H1 (cell line): ENCODE measurements around the gene SESN1. TPM values are rescaled to one million over a fixed set of nuclear protein-coding genes. Genes with fewer than 3 reads are reported as not detected.

ENCODE experiments used
- CTCF ChIA-PET: fragments of 300-600 bp; sonication (Branson Sonifier 250); formaldehyde crosslinking; loops from one replicate; lab custom pipeline; 2021; ENCODE audit not compliant: partially characterized antibody; lab: Charles Lee
- POLR2A ChIA-PET: fragments of 300-600 bp; sonication (Branson Sonifier 250); formaldehyde crosslinking; loops from one replicate; lab custom pipeline; 2021; ENCODE audit warnings: inconsistent platforms; ENCODE audit not compliant: partially characterized antibody; lab: Charles Lee
- DNase-seq, 2 experiments: peaks; one replicate each; pipeline versions ENCODE4 v3.0.0 to v3.0.0-alpha.2; 2010 to 2022; ENCODE audit warnings: low spot score in 2 of 2, low read depth in 1 of 2, mixed read lengths in 1 of 2
- FAIRE-seq: peaks from 2 replicates; lab custom pipeline; 2011; peaks lifted over from hg19 to GRCh38; lab: Jason Lieb, UNC
- H2AFZ ChIP-seq: 2 replicates; pipeline ENCODE4 v1.8.1; 2012; ENCODE audit warnings: low read length, inconsistent platforms
- H2AK5ac ChIP-seq: 2 replicates; pipeline ENCODE4 v1.6.1; 2013; ENCODE audit warnings: low read depth, low read length
- H2BK120ac ChIP-seq: replicated peaks from 2 replicates; pipeline ENCODE3; 2013; ENCODE audit warnings: low read depth, low read length, inconsistent platforms
- H2BK12ac ChIP-seq: 2 replicates; pipeline ENCODE4 v1.6.1; 2013; ENCODE audit warnings: low read depth, low read length
- H2BK15ac ChIP-seq: 2 replicates; pipeline ENCODE4 v1.6.1; 2013; ENCODE audit warnings: low read length
- H2BK20ac ChIP-seq: 2 replicates; pipeline ENCODE4 v1.6.1; 2013; ENCODE audit warnings: low read length
- H2BK5ac ChIP-seq: 2 replicates; pipeline ENCODE4 v1.6.1; 2013; ENCODE audit warnings: low read depth, low read length
- H3K14ac ChIP-seq: 2 replicates; pipeline ENCODE4 v1.6.1; 2013; ENCODE audit warnings: inconsistent platforms; ENCODE audit not compliant: insufficient read length
- H3K18ac ChIP-seq: 2 replicates; pipeline ENCODE4 v1.6.1; 2013; ENCODE audit warnings: low read length; ENCODE audit errors: extremely low read depth
- H3K23ac ChIP-seq: 2 replicates; pipeline ENCODE4 v1.6.1; 2013; ENCODE audit warnings: inconsistent platforms; ENCODE audit not compliant: insufficient read length
- H3K23me2 ChIP-seq: 2 replicates; pipeline ENCODE4 v1.6.1; 2013; ENCODE audit warnings: low read depth, low read length
- H3K27ac ChIP-seq: 2 replicates; pipeline ENCODE4 v1.6.1; 2011; ENCODE audit warnings: low read depth, low read length, inconsistent platforms
- H3K27me3 ChIP-seq, 4 experiments: replicated peaks in 1 of 4; 1 replicate in 1 of 4; 2 replicates in 3 of 4; pipeline versions ENCODE4 v1.6.1 to v1.8.1; 2011 to 2013; ENCODE audit warnings: low read length in 3 of 4, mild to moderate bottlenecking in 3 of 4, inconsistent platforms in 2 of 4, mixed read lengths in 2 of 4, moderate library complexity in 1 of 4; ENCODE audit not compliant: control insufficient read depth in 3 of 4, insufficient read depth in 3 of 4; ENCODE audit errors: extremely low read depth in 1 of 4
- H3K36me3 ChIP-seq, 4 experiments: 2 replicates each; pipeline versions ENCODE4 v1.6.1 to v1.8.1; 2011 to 2013; ENCODE audit warnings: mild to moderate bottlenecking in 4 of 4, low read length in 3 of 4, moderate library complexity in 2 of 4, control low read depth in 1 of 4, inconsistent platforms in 1 of 4; ENCODE audit not compliant: insufficient read depth in 4 of 4, control insufficient read depth in 2 of 4
- H3K4ac ChIP-seq: replicated peaks from 2 replicates; pipeline ENCODE3; 2013; ENCODE audit warnings: low read length, low read depth, mixed read lengths, inconsistent platforms; ENCODE audit not compliant: insufficient read length
- H3K4me1 ChIP-seq, 4 experiments: replicated peaks in 1 of 4; 1 replicate in 1 of 4; 2 replicates in 3 of 4; pipeline versions ENCODE4 v1.6.1 to v1.8.1; 2011 to 2013; ENCODE audit warnings: low read length in 3 of 4, inconsistent platforms in 2 of 4, mixed read lengths in 1 of 4; ENCODE audit not compliant: insufficient read depth in 4 of 4, control insufficient read depth in 3 of 4
- H3K4me2 ChIP-seq, 2 experiments: 2 replicates each; pipeline versions ENCODE4 v1.6.1 to v1.8.1; 2011 to 2013; ENCODE audit warnings: low read depth in 2 of 2, low read length in 2 of 2, control low read depth in 1 of 2, inconsistent platforms in 1 of 2, mild to moderate bottlenecking in 1 of 2; ENCODE audit not compliant: insufficient read depth in 1 of 2
- H3K4me3 ChIP-seq, 4 experiments: fragments of 200-600, 300-600 bp in 1 of 4; sonication (generic), shearing (Covaris generic), sonication (Bioruptor Twin) in 1 of 4; 2 replicates each; pipeline versions ENCODE4 v1.5.1 to v1.8.1; 2011 to 2016; ENCODE audit warnings: low read length in 4 of 4, low read depth in 3 of 4, control low read depth in 2 of 4, inconsistent platforms in 2 of 4, mild to moderate bottlenecking in 2 of 4, mixed read lengths in 1 of 4, moderate library complexity in 1 of 4; ENCODE audit not compliant: insufficient read depth in 2 of 4; ENCODE audit errors: extremely low read depth in 1 of 4
- H3K56ac ChIP-seq: replicated peaks from 2 replicates; pipeline ENCODE3; 2013; ENCODE audit warnings: low read depth, mild to moderate bottlenecking, mixed read lengths, low read length, inconsistent platforms; ENCODE audit not compliant: insufficient read length
- H3K79me1 ChIP-seq: 2 replicates; pipeline ENCODE4 v1.6.1; 2013; ENCODE audit warnings: low read depth, low read length, control low read depth
- H3K79me2 ChIP-seq, 2 experiments: 2 replicates each; pipeline versions ENCODE4 v1.6.1 to v1.8.1; 2012 to 2013; ENCODE audit warnings: low read length in 2 of 2, mild to moderate bottlenecking in 2 of 2, inconsistent platforms in 1 of 2; ENCODE audit not compliant: insufficient read depth in 2 of 2, control insufficient read depth in 1 of 2
- H3K9ac ChIP-seq, 4 experiments: replicated peaks in 1 of 4; 1 replicate in 1 of 4; 2 replicates in 3 of 4; pipeline versions ENCODE4 v1.6.1 to v1.8.1; 2011 to 2013; ENCODE audit warnings: low read depth in 3 of 4, low read length in 3 of 4, control low read depth in 2 of 4, mild to moderate bottlenecking in 2 of 4, moderate library complexity in 2 of 4, inconsistent platforms in 1 of 4; ENCODE audit errors: extremely low read depth in 1 of 4
- H3K9me3 ChIP-seq, 2 experiments: 2 replicates each; pipeline versions ENCODE4 v1.6.1 to v1.8.1; 2012 to 2013; ENCODE audit warnings: mild to moderate bottlenecking in 2 of 2, moderate library complexity in 2 of 2, control low read depth in 1 of 2, inconsistent platforms in 1 of 2, low read depth in 1 of 2, low read length in 1 of 2, mixed read lengths in 1 of 2; ENCODE audit not compliant: insufficient read depth in 2 of 2
- H4K20me1 ChIP-seq, 2 experiments: replicated peaks in 1 of 2; 2 replicates each; pipeline versions ENCODE3 to v1.8.1; 2011 to 2013; ENCODE audit warnings: inconsistent platforms in 2 of 2, low read length in 2 of 2, mild to moderate bottlenecking in 1 of 2; ENCODE audit not compliant: insufficient read depth in 2 of 2, control insufficient read depth in 1 of 2
- H4K5ac ChIP-seq: 2 replicates; pipeline ENCODE4 v1.6.1; 2013; ENCODE audit warnings: low read length, low read depth, mixed read lengths, inconsistent platforms; ENCODE audit not compliant: insufficient read length
- H4K8ac ChIP-seq: 2 replicates; pipeline ENCODE4 v1.8.0; 2013; ENCODE audit warnings: mild to moderate bottlenecking, moderate library complexity, low read length, inconsistent platforms; ENCODE audit not compliant: insufficient read depth; ENCODE audit errors: extremely low read depth
- H4K91ac ChIP-seq: replicated peaks from 2 replicates; pipeline ENCODE3; 2013; ENCODE audit warnings: low read length, mixed read lengths, inconsistent platforms; ENCODE audit not compliant: insufficient read length
- CBX5 ChIP-seq: fragments of 300-800, 300-1000 bp; sonication (generic); IDR thresholded peaks from 2 replicates; pipeline ENCODE4 v1.7.1; 2016; ENCODE audit warnings: antibody characterized with exemption, low read length, low read depth
- CHD2 ChIP-seq: IDR thresholded peaks from 2 replicates; pipeline ENCODE4 v1.6.1; 2012; ENCODE audit warnings: low read length, improper control_type of control experiment
- HDAC2 ChIP-seq, 2 experiments: fragments of 300-600 bp in 1 of 2; sonication (generic) in 1 of 2; IDR thresholded peaks; 2 replicates each; pipeline ENCODE4 v1.6.1; 2011 to 2012; ENCODE audit warnings: low read depth in 2 of 2, low read length in 2 of 2, mild to moderate bottlenecking in 2 of 2, moderate library complexity in 2 of 2, borderline replicate concordance in 1 of 2, inconsistent platforms in 1 of 2
- HDAC6 ChIP-seq: IDR thresholded peaks from one replicate; pipeline ENCODE4 v1.7.1; 2012; ENCODE audit warnings: low read depth, mild to moderate bottlenecking, inconsistent platforms, low read length, moderate library complexity
- KDM4A ChIP-seq: IDR thresholded peaks from one replicate; pipeline ENCODE4 v1.7.1; 2012; ENCODE audit warnings: low read depth, mild to moderate bottlenecking, moderate library complexity, low read length, inconsistent platforms; ENCODE audit not compliant: severe bottlenecking
- MAX ChIP-seq: IDR thresholded peaks from 2 replicates; pipeline ENCODE4 v1.6.1; 2012; ENCODE audit warnings: inconsistent platforms
- NRF1 ChIP-seq: IDR thresholded peaks from 2 replicates; pipeline ENCODE4 v1.6.1; 2011; ENCODE audit warnings: mild to moderate bottlenecking, low read depth, low read length, improper control_type of control experiment
- POU5F1 ChIP-seq: IDR thresholded peaks from 2 replicates; pipeline ENCODE4 v1.6.1; 2011; ENCODE audit warnings: low read depth, mild to moderate bottlenecking, low read length, moderate library complexity
- SAP30 ChIP-seq: fragments of 300-600 bp; sonication (generic); IDR thresholded peaks from 2 replicates; pipeline ENCODE4 v1.7.1; 2012; ENCODE audit warnings: low read length, moderate library complexity, mild to moderate bottlenecking, inconsistent platforms; ENCODE audit not compliant: insufficient read depth, insufficient replicate concordance
- SIN3A ChIP-seq, 2 experiments: IDR thresholded peaks in 1 of 2; conservative IDR thresholded peaks in 1 of 2; 2 replicates each; pipeline ENCODE4 v1.6.1; 2011 to 2012; ENCODE audit warnings: low read length in 2 of 2, improper control_type of control experiment in 1 of 2, low read depth in 1 of 2, mild to moderate bottlenecking in 1 of 2
- SP1 ChIP-seq: IDR thresholded peaks from 2 replicates; pipeline ENCODE4 v1.6.1; 2011; ENCODE audit warnings: low read depth, low read length
- SP2 ChIP-seq: IDR thresholded peaks from 2 replicates; pipeline ENCODE4 v1.6.1; 2012; ENCODE audit warnings: mild to moderate bottlenecking, low read length, inconsistent platforms
- ZNF274 ChIP-seq: IDR thresholded peaks from 2 replicates; pipeline ENCODE4 v1.7.0; 2012; ENCODE audit warnings: low read length, borderline replicate concordance; ENCODE audit errors: extremely low read depth
- WGBS, 2 experiments: shearing (Covaris generic) in 1 of 2; methylation state at CpG; one replicate each; pipeline versions ENCODE4 v1.1.6 to v1.1.7; 2013 to 2015; ENCODE audit warnings: low lambda C conversion rate in 2 of 2, mixed read lengths in 2 of 2, inconsistent platforms in 1 of 2, low coverage in 1 of 2, missing lambda C conversion rate in 1 of 2; ENCODE audit not compliant: insufficient replicate concordance in 2 of 2, insufficient coverage in 1 of 2, insufficient read length in 1 of 2; ENCODE audit errors: extremely low coverage in 1 of 2, missing lambda C conversion rate in 1 of 2; 5-methylcytosine and 5-hydroxymethylcytosine counted together
- polyA plus RNA-seq, 7 experiments: library from polyadenylated mRNA; depleted of rRNA in 3 of 7; stranded (reverse) in 5 of 7; unstranded in 2 of 7; fragments of >200 nt in 5 of 7; fragments of 200-250 nt in 2 of 7; gene quantifications; 1 replicate in 5 of 7; 2 replicates in 1 of 7; 4 replicates in 1 of 7; pipeline versions ENCODE4 v1.2.1 to v1.2.3, GENCODE V29; 2011 to 2013; ENCODE audit warnings: missing spikeins in 2 of 7, mixed read lengths in 2 of 7
- total RNA-seq: library from RNA; stranded (reverse); fragmentation: NEBNext Ultra II Directional; extraction: Animal tissue kit (Norgen Biotek cat#: 25700); gene quantifications from 2 replicates; pipeline ENCODE4 v1.2.1, GENCODE V29; 2021

Gene SESN1
- total and polyA plus RNA-seq, 2 of the 8 experiments (the other 6 are each of a cell fraction or from before 2014, with no cell fraction given), result 12.8 to 15.6 TPM

- Histone ChIP-seq H3K79me1 (no peaks in the 10 kb centered on the region), H3K36me3 (peaks cover 2 to 23% (median 7%) of the 10 kb centered on the region in 4 experiments; a peak in 6 of 8 replicates), H3K4me2 (no peak overlapping the region), H3K23ac (no peak overlapping the region), H3K23me2 (no peaks in the 10 kb centered on the region), H3K14ac (no peak overlapping the region), H4K91ac (no peak overlapping the region), H3K4me1 (no peaks in the 10 kb centered on the region), H2BK120ac (no peak overlapping the region), H2BK5ac (no peak overlapping the region), H3K4ac (no peak overlapping the region), H2BK15ac (no peak overlapping the region), H3K27ac (no peak overlapping the region), H3K56ac (no peak overlapping the region), H3K27me3 (peaks cover 0 to 1% (median 0%) of the 10 kb centered on the region in 4 experiments; a peak in 1 of 7 replicates), H3K9me3 (no peaks in the 10 kb centered on the region), H4K20me1 (no peaks in the 10 kb centered on the region), H3K79me2 (peaks cover 0 to 27% of the 10 kb centered on the region in 2 experiments; a peak in 2 of 4 replicates), H4K5ac (no peak overlapping the region), H3K9ac (no peak overlapping the region), H3K4me3 (no peak overlapping the region), H2BK12ac (no peak overlapping the region), H2AFZ (no peak overlapping the region), H3K18ac (no peak overlapping the region), H2AK5ac (no peak overlapping the region), H4K8ac (no peak overlapping the region), H2BK20ac (no peak overlapping the region)
- ChIA-PET CTCF (interaction anchor here (1.0 kb wide), 1 partner anchor 15 kb away, joined by 3 read pairs; no protein-coding TSS in a partner anchor), POLR2A (no interaction called here)
- DNase-seq, result no peak
- FAIRE-seq, result no peak
- WGBS, 2 experiments, result 88% methylated on average over 7 of the region's 7 CpGs; no CpG with 5 or more reads in 1 of the 2 experiments
- TF ChIP-seq HDAC2 (IDR thresholded peaks at IDR 0.05; ENCODE audit: borderline replicate concordance in 1 of 2, low read depth in 2 of 2, low read length in 2 of 2) (no peak), SP2 (no peak), NRF1 (no peak), KDM4A (no peak), ZNF274 (no peak), CHD2 (no peak), MAX (no peak), HDAC6 (no peak), POU5F1 (no peak), SIN3A (conservative IDR thresholded peaks at IDR 0.05 in 1 of 2, IDR thresholded peaks at IDR 0.05 in 1 of 2; ENCODE audit: low read depth in 1 of 2, low read length in 2 of 2) (no peak), CBX5 (no peak), SAP30 (no peak), SP1 (no peak)
Observed at GRCh38 chr6:109001291-109001894, 93.3 kb downstream of the SESN1 start.
